OCI-LY3 (cell line): Measurements from ENCODE around the gene RPS16.

ENCODE experiments used
- H2AFZ ChIP-seq: fragments of 200-600, 300-600 bp; shearing (Covaris generic); 2 replicates; pipeline ENCODE4 v1.6.0; 2014; ENCODE audit warnings: antibody characterized with exemption, low read depth, low read length
- H3K27ac ChIP-seq: fragments of 200-600, 300-600 bp; sonication (generic); 2 replicates; pipeline ENCODE4 v1.5.1; 2014; ENCODE audit warnings: mild to moderate bottlenecking, low read length, moderate library complexity, mixed read lengths
- H3K27me3 ChIP-seq: fragments of 200-600, 300-600 bp; sonication (generic); 2 replicates; pipeline ENCODE4 v1.6.1; 2014; ENCODE audit warnings: low read depth, low read length, mixed read lengths
- H3K36me3 ChIP-seq: fragments of 200-600, 300-600 bp; sonication (generic); replicated peaks from 2 replicates; pipeline ENCODE3; 2014; ENCODE audit warnings: low read depth, low read length, mixed read lengths
- H3K4me1 ChIP-seq: fragments of 300-600, 200-600 bp; sonication (generic); 2 replicates; pipeline ENCODE4 v1.6.1; 2014; ENCODE audit warnings: low read length, mixed read lengths
- H3K4me2 ChIP-seq: fragments of 200-600, 300-600 bp; sonication (generic); 2 replicates; pipeline ENCODE4 v1.6.1; 2014; ENCODE audit warnings: low read length, mixed read lengths
- H3K4me3 ChIP-seq: fragments of 300-600, 200-600 bp; sonication (generic); 2 replicates; pipeline ENCODE4 v1.5.1; 2014; ENCODE audit warnings: antibody characterized with exemption, mild to moderate bottlenecking, low read length, moderate library complexity
- H3K79me2 ChIP-seq: fragments of 300-600, 200-600 bp; shearing (Covaris generic); 2 replicates; pipeline ENCODE4 v1.6.1; 2014; ENCODE audit warnings: mild to moderate bottlenecking, low read length, mixed read lengths
- H3K9ac ChIP-seq: fragments of 300-600, 200-600 bp; shearing (Covaris generic); 2 replicates; pipeline ENCODE4 v1.6.0; 2014; ENCODE audit warnings: mild to moderate bottlenecking, low read length, moderate library complexity
- H3K9me3 ChIP-seq: fragments of 200-600, 300-600 bp; shearing (Covaris generic); 2 replicates; pipeline ENCODE4 v1.6.1; 2014; ENCODE audit warnings: low read length, mixed read lengths; ENCODE audit not compliant: insufficient read depth
- H4K20me1 ChIP-seq: fragments of 200-600, 300-600 bp; sonication (generic); 2 replicates; pipeline ENCODE4 v1.6.1; 2016; ENCODE audit warnings: low read length, mixed read lengths; ENCODE audit not compliant: insufficient read depth
- EZH2phosphoT487 ChIP-seq: fragments of 200-600 bp; shearing (Covaris generic); IDR thresholded peaks from 2 replicates; pipeline ENCODE4 v1.6.1; 2018; ENCODE audit warnings: antibody characterized with exemption, mixed run types, low read depth
- TF ChIP-seq, protein P1 (sequence below): fragments of 200-600, 300-600 bp; sonication (generic); IDR thresholded peaks from 2 replicates; pipeline ENCODE4 v1.5.1; 2014; ENCODE audit warnings: antibody characterized with exemption, low read length, low read depth

The RPS16 gene

GRCh38 chr19:39405958-39406655 is 29.6 kb downstream of the RPS16 start:
- Histone ChIP-seq H3K4me1 (peaks cover 61% of the 10 kb centered on the region), H3K27me3 (no peaks in the 10 kb centered on the region), H3K36me3 (peaks cover 22% of the 10 kb centered on the region), H2AFZ (no peak overlapping the region), H3K27ac (peak overlapping the region; percentile 93), H3K4me3 (peak overlapping the region; percentile 88), H3K9ac (peak overlapping the region; percentile 97), H4K20me1 (peaks cover 18% of the 10 kb centered on the region), H3K79me2 (peaks cover 37% of the 10 kb centered on the region), H3K9me3 (no peaks in the 10 kb centered on the region), H3K4me2 (peak overlapping the region; percentile 96)
- TF ChIP-seq, protein P1, sequence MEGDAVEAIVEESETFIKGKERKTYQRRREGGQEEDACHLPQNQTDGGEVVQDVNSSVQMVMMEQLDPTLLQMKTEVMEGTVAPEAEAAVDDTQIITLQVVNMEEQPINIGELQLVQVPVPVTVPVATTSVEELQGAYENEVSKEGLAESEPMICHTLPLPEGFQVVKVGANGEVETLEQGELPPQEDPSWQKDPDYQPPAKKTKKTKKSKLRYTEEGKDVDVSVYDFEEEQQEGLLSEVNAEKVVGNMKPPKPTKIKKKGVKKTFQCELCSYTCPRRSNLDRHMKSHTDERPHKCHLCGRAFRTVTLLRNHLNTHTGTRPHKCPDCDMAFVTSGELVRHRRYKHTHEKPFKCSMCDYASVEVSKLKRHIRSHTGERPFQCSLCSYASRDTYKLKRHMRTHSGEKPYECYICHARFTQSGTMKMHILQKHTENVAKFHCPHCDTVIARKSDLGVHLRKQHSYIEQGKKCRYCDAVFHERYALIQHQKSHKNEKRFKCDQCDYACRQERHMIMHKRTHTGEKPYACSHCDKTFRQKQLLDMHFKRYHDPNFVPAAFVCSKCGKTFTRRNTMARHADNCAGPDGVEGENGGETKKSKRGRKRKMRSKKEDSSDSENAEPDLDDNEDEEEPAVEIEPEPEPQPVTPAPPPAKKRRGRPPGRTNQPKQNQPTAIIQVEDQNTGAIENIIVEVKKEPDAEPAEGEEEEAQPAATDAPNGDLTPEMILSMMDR: no peak

DNA sequence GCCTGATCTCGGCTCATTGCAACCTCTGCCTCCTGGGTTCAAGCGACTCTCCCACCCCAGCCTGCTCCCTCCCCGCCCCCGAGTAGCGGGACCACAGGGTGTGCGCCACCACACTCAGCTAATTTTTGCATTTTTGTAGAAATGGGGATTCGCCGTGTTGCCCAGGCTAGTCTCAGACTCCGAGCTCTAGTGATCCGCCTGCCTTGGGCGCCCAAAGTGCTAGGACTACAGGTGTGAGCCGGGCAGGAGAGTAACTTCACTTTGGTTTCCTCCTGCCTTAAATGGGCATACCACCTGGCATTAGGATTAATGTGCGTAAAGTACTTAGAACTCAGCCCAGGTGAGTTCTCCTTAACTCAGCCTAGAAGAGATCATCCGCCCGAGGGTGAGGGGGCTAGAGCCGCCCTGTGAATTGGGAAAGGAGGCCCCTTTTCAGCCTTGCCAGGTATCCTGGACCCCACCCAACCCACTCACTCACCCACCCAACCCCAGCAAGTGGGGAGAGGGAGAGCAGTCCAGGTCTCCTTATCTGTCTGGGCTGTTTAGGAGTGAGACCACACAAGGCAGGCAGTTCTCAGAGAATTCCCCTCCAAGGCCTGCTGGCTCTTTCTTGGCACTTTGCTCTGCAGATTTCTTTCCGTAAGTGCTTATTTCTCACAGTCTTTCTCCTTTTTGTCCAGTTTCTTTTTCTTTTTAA is 30.3 kb downstream of the RPS16 start:
- peak overlapping the region; percentile 88 for H3K4me3 ChIP-seq
- peak overlapping the region; percentile 97 for H3K9ac ChIP-seq

GRCh38 chr19:39403331-39404312 is 32.1 kb downstream of the RPS16 start:
- H3K27me3 ChIP-seq: no peaks in the 10 kb centered on the region
- H2AFZ ChIP-seq: no peak overlapping the region
- H3K4me3 ChIP-seq: peak overlapping the region; percentile 72
- H3K36me3 ChIP-seq: peaks cover 29% of the 10 kb centered on the region
- H3K9me3 ChIP-seq: no peaks in the 10 kb centered on the region; the same call in 1 of the 2 replicates
- peaks cover 15% of the 10 kb centered on the region for H4K20me1 ChIP-seq
- H3K9ac ChIP-seq: peak overlapping the region; percentile 91
- H3K4me2 ChIP-seq: peak overlapping the region; percentile 96
- no peak for TF ChIP-seq EZH2phosphoT487
- TF ChIP-seq, protein P1: no peak
- H3K27ac ChIP-seq: peak overlapping the region; percentile 87
- peaks cover 20% of the 10 kb centered on the region for H3K79me2 ChIP-seq
- peaks cover 69% of the 10 kb centered on the region for H3K4me1 ChIP-seq

More for the DNA sequence above, 30.3 kb downstream of the RPS16 start:
- H3K79me2 ChIP-seq: peaks cover 31% of the 10 kb centered on the region
- no peak overlapping the region for H2AFZ ChIP-seq
- peak overlapping the region; percentile 96 for H3K4me2 ChIP-seq
- peak overlapping the region; percentile 93 for H3K27ac ChIP-seq
- TF ChIP-seq, protein P1: no peak
- no peak for TF ChIP-seq EZH2phosphoT487
- no peaks in the 10 kb centered on the region for H3K9me3 ChIP-seq
- peaks cover 22% of the 10 kb centered on the region for H3K36me3 ChIP-seq
- H3K27me3 ChIP-seq: no peaks in the 10 kb centered on the region
- H4K20me1 ChIP-seq: peaks cover 18% of the 10 kb centered on the region
- peaks cover 59% of the 10 kb centered on the region for H3K4me1 ChIP-seq
